Fibroblast of skin of abdomen (primary cell): ENCODE measurements around the gene SEMA5B.

ENCODE experiments used
- DNase-seq: peaks from one replicate; pipeline ENCODE4 v3.0.0-alpha.2; 2013

The SEMA5B gene

DNA sequence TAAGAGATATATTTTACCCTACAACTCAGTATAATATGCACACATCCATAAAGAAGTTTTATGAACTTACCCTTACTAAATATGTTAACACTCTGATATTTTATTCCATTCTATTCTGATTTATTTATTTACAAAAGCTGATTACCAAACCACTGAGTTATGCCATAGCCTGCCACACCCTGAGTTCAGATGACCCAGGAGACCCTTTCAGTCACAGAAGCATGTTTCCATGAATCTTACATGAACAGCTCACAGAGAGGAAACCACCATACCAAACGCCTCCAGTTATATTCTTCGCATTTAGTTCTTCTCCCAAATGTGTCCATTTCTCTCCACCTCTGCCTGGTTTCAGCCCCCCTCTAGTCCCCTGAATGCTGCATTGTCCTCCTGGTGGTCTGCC lies 103.5 kb downstream of the SEMA5B start:
- DNase-seq = no peak

DNA sequence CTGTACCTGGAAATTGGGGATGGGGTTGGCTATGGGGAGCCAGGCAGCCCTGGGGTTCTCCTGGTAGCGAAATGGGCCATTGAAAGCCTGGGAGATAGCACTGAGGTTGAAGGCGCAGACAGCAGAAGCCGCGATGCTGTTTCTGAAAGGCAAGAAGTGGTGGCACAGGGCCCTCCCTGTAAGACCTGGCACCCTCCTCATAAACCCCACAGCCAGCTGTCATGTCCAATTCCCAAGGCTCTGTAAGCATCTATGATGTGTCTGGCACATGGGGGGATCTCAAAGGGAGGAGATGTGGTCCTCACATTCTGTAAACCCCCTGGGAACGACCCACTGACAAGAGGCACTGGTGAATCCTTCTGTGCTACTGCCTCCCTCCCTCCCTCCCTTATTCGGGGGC lies 104.0 kb downstream of the SEMA5B start:
- no peak for DNase-seq

DNA sequence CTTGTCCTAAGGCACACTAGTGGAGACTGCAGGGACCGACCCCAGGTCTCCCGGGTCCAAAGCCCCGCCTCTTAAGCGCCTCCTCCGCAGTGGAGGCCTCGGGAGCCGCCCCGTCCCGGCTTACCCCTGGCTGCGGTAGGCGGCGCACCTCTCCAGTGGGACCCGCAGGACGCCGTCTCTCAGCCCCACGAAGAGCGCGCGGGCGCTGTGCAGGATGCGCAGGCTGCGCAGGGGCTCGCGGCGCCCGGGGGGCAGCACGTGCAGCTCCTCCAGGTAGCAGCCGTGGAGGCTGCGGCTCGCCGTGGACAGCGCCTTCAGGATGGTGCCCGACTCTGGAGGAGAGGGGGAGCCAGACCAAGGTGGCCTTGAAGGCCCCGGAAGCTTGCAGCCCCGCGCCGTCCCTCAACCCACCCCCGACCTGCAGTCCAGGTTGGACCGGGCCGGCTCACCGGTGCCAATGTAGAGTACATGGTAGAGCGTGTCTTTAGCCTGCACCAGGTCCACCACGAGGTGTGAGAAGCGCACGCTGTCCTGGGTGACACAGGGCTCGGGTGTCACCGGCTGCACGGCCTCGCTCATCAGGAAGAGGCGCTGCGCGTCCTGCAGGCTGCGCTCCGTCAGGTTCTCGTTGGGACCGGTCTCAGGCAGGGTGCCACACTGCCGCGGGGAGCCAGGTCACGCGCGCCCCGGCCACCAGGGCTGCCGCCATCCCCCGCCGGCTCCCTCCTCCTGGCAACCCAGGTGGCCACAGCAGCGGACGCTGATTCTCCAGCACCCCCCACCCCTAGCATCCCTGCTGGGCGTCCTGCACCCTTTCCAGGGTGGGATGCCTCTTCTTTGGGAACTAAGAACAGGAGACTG lies 105.5 kb downstream of the SEMA5B start:
- no peak for DNase-seq

DNA sequence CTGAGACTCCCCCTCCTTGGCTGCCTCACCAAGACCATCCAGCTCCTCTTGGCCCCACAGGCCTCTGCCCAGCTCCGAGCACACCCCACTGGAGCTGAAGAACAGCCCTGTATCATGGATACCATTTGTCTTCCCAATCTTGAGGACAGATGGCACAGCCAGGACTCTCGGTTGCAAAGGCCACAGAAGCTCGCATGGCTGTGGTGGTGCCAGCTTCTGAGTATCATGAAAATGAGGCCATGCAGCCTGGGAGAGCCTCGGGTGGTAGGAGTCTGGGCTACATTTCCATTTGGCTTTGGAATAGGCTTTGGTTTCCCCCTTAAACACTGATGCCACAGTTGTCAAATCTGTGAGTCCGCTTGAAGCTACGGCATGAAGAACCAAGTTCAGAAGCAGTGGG lies 106.6 kb downstream of the SEMA5B start:
- DNase-seq = no peak

DNA sequence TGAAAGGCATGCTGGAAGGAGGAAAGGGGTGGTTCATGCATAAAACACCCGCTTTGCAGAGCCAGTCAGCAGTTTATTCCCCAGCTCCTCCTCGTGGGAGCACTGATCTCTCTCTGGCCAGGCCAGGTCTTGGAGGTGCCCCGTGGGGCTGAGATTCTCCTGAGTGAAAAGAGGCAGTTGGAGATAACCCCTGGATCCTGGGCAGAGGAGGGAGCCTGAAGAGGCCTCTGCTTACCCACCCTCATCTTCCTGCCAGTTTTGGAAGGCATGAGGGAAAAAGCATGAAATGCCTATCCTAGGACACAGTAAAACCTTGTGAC lies 108.3 kb downstream of the SEMA5B start:
- DNase-seq = no peak

DNA sequence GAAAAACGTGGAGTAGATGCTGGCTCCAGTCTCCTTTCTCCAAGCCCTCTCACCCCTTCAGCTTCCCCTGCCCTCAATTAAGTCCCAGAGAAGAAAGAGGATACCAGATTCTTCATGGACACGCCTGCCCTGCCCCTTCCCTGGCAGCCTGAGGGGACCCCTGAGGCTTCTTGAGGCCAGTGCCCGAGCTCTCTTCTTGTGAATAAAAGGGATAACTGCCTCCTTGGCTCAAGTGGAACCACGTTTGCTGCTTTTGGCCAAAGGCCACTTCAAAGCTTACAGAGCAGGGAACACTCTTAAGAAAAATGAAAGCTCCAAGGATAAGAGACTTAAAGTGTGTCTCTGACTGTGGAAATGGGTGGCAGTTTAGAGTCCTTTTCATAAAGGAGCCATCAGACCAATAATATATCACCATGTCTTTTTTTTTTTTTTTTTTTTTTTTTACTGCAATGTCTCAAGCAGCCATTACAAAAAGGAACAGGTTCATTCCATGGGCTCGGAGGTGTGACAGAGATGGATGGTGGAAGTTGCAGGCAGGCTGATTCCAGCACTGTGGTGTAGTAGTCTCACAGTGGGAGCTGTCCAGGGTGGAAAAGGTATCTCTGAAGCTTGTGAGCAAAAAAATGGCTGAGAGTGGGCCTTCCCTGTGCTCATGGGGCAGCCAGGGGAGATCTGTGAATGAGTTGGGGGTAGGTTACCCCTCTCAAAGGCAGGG lies 108.8 kb downstream of the SEMA5B start:
- peak; percentile 19 for DNase-seq

DNA sequence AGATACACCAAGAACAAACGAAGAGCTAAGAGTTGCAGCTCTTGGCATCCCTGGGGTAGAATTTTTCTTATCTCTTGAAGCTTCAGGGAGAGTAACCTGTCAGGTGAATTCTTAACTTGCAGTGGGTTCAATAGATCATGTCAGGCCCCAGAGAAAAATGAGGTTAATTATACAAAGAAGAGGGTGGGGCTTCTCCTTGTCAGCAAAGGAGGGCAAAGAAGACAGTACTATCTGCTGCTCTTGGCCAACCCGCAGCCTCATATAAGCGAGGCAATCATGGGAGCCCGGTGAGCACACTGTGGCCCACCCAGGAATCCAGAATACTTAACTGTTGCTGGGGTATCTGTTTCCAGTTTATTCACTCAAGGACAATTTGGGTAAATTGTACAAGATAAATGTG lies 110.2 kb downstream of the SEMA5B start:
- no peak for DNase-seq

DNA sequence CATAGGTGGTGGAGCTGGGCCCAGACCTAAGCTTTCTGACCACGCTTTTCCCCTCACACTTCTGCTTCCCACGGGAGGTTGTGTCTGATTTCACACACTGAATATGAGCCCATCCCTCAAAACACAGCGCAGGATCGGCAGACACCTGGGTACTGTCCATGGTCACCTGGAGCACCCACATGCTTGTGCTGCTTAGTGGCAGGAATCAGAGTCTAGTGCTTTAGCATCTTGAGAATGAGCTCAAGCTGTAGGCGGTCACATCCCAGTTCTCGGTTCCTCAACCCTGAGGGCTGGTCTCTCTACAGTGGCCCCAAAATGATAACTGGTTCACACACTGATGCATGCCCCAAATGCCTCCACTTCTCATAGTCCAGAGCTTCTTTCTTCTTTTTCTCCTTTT lies 111.0 kb downstream of the SEMA5B start:
- no peak for DNase-seq

DNA sequence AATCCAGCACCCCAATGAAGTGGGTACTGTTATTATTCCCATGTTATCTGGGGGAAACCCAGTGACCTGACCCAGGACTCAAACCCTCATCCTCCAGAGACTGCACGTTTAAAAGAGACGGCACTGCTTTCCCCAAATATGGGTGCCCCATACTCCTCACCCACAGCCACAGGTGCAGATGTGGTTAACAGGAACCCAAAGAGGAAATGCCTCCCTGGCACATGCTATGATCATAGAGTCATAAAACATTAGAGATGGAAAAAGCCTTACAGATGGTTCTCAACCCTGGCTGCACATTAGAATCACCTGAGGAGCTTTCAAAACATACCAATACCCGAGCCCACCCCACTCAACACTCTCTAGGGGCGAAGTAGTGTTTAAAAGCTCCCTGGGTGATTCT lies 111.5 kb downstream of the SEMA5B start:
- DNase-seq = no peak

DNA sequence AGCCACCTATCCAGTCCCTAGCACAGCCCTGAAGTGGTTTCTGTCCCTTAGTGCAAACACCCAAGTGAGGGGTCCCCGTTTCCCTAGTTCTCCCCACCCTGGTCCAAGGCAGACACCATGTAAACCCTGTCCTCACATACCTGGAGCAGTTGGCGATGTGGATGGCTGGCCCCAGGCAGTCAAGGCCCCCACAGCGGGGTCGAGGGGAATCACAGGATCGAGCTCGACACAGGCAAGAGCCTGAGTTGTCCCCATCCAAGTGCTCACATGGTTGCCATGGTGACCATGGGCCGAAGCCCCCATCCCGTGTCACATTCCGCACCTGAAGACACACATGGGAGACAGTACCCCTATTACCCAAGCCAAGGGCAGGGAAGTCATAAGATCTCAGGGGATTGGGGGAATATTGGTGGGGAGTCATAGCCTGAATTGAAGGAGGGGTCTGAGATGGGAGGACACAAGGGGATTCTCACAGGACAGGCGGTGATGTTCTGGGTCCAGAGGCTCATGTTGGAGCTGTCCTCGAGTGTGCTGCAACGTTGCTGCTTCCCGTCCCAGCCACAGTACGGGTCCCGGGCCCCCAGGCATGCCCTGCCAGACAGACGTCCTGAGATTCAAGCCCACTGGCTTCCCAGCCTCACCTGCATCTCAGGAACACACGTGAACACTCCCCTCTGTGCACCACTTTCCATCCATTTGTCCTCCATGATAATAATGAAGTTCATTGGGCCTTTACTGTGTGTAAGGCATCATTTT lies 112.1 kb downstream of the SEMA5B start:
- no peak for DNase-seq

DNA sequence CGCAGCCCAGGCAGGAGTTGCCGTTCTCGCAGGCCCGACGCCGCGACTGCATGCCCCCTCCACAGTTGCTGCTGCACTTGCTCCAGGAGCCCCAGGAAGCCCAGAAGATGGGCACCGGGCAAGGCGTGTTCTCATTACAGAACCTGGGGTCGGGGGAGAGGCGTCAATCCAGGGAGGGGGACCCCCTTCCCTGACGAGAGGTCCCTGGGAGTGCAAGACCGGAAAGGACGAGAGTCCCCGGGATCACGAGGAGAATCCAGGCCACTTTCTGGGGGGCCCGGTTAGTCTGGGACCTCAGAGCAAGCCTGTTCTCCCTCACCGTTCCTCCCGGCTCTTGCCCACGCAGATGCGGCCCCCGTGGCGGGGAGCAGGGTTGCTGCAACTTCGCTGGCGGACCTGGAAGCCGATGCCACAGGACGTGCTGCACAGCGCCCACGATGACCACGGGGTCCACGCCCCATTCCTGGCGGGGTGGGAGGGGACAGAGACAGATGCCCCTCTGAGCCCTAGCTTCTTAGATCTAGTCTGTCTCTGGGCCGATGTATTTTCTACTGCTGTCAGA lies 113.9 kb downstream of the SEMA5B start:
- no peak for DNase-seq

DNA sequence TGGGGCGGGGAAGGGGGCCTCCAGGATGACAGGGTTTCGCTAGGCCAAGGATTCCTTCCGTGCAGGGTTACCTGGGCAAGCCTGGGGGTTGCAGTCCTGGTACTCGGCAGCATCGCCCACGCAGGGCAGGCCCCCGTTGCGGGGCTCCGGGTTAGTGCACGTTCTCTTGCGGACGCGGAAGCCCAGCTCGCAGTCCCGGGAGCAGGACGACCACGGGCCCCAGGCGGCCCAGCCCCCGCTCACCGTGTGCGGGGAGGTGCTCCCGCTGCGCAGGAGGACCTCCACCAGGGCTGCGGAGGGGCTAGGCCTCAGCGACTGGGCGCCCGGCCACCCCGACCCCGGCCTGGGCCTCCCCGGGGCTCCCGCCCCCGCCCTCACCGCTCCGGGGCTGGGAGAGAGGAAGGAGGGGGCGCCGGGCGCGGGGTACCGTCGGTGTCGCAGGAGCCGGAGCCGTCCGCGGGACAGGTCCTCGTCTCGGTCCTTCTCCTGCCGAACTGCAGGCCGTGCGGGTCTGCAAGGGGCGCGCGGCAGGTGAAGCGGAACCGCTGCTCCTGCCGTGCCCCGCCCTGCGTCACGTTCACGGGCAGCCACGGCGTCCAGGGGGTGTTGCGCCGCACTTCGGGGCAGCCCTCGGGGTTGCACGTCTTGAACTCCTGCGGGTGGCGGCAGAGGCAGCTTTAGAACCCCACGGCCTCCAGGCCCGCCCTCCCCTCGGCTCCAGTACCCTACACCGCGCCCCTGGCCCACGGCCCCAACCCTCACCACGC lies 114.6 kb downstream of the SEMA5B start:
- DNase-seq = no peak

DNA sequence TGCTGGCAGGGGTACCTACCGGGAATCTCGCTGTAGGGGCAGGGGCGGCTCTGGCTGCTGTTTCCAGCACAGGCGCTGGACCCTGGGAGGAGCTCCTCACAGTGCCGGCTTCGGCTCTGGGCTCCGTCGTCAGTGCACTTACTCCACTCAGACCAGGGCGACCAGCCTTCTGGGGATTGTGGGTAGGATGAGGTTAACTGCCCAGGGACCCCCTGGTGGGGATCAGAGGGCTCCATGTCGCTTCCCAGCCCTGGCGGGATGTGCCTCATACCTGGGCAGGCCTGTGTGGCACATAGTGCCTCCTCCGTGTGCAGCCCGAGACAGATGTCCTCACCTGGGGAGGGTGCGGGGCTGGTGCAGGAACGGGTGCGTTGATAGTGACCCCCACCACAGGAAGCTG lies 115.7 kb downstream of the SEMA5B start:
- DNase-seq = no peak

DNA sequence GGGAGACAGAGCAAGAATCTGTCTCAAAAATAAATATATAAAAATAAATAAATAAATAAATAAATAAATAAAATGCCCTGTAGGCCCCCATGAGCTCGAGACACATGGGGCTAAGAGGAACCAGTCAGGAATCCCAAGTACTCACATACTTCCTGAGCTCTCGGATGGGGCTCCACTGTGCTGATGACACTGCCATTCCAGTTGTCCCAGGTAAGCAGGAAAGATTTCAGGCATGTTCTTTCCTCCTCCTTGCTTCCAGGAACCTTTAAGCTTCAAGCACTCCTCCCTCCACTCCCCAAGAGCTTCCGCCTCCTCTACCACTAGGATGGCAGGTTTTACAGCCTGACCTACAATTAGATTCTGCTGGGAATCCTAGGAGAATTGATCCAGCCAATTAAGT lies 119.3 kb downstream of the SEMA5B start:
- no peak for DNase-seq

DNA sequence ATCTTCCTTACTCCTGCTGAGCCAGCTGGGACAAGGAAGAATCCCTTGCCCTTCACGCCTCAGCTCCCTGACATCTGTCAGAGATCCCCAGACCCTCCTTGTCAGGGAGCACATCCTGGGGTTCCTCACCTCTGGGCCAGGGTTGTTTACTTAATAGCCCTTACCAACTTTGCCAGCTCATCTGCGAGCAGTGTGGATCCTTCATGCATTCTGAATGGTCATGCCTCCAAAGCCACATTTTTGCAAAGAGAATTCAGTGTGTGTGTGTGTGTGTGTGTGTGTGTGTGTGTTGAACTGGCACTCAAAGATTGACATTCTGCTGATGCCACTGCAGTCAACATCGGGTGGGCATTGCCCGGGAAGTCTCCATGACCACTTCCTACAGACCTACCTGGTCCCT lies 120.1 kb downstream of the SEMA5B start:
- no peak for DNase-seq

DNA sequence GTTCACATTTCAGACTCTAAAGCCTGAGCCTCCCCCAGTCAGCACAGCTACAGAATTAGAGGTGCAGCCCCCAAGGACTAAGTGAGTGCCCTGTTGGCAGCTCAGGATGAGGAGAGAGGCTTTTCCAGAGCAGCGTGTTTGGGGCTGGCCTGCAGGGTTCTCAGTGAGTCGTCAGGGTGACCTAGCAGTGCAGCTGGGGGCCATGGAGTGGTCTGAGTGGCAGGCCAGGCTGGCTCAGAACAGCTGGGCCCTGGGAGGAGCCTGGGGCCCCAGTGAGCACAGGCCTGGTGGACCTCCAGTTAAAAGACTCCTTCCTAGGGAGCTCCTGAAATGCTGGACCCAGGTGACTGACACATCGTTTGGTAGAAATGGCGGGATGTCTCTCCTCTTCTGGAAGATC lies 124.4 kb downstream of the SEMA5B start:
- no peak for DNase-seq

DNA sequence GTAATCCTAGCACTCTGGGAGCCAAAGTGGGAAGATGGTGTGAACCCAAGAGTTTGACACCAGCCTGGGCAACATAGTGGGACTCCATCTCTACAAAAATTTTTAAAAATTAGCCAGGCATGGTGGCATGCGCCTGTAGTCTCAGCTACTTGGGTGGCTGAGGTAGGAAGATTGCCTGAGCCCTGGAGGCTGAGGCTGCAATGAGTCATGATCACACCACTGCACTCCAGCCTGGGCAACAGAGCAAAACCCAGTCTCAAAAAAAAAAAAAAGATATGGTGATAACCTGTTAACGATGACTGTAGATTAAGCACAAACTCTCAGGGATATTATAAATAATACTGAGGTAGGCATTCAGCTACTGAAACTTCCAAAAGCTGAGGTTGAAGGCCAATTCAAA lies 125.2 kb downstream of the SEMA5B start:
- no peak for DNase-seq

DNA sequence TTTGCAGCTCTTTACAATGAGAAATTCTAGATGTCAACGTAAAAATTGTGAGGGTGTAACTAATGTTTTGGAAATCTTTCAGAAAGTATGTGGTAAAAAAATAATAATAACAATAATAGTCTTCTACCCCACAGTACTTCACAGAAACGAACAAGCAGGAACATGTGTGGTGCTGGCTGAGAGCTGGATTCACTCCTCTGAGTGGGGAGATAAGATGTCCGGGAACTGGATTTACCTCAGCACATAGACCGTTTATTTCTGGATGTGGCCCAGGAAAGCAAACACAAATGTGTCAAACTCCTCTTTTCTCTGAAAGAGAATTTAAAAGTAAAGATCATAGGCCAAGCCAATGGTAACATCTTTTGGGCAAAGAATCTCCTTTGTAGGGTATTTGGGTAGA lies 129.3 kb downstream of the SEMA5B start:
- no peak for DNase-seq

DNA sequence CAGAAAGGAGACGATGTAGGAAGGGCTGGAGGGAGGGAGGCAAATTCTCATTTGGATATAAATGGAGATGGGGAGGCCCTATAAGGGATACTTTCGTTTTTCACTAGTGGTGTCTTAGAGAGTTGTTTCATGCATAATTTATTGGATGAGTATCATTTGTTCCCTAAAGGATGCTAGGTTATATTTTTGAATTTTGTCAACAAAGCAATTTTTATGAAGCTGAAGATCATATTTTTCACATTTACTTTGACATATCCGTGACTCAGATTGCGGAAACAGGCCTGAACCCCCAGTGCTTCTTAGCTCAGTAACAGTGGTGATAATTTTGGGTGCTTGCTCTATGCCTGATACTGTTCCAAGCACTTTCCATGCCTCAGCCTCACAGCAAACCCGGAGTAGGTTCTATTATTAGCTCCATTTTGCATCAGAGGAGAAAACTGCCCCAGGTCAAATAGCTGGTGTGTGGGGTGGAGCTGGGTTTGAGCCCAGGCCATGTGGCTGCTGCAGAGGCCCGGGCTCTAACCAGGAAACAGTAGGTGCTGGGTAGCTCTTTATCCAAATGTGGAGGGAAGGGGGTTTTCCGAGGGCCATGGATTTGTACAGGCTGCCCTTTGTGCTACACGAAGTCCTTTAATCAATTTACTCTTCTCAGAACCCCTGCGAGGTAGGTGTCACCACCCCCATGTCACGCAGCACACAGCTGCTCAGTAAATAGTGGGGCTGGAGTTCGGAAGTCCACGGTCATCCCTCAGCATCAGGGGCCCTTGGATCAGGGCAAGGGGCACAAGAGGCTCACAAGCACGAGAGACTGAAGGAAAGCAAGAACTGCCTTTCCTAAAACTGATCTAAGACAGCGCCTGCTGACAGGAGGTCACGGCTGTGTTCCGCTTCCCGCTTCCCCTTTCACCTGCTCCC lies 133.6 kb downstream of the SEMA5B start:
- no peak for DNase-seq

DNA sequence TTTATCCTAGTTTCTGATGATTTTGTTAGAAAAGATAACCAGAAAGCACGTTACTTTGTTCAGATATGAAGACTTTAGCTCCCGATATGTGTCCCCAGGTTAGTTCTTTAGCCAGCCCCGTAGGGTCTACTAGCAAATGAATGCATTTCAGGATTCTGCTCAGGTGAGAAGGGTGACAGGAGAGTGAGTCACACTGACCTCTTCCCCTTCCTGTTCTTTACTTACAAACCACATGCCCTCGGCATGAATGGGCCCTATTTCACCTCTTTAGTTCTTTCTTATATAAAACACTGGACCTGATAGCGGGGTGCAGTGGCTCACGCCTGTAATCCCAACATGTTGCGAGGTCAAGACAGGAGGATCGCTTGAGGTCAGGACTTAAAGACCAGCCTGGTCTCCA lies 134.3 kb downstream of the SEMA5B start:
- DNase-seq = no peak
